ENCODE data around the gene CDC26.
A peak's percentile ranks its signal among the peaks of the same experiment; 100 is the strongest.
"Not testable (repeated sequence)": the region's sequence is repeated elsewhere in the genome, so short reads cannot be mapped to it uniquely, and the experiment has no call there.

CDC26 gene

GRCh38 chr9:113237026-113237425 lies 38.3 kb downstream of the CDC26 start:
- DNase-seq = no peak

- DNase-seq = not testable (repeated sequence)
Observed at GRCh38 chr9:113235701-113236255, 39.6 kb downstream of the CDC26 start.

DNA sequence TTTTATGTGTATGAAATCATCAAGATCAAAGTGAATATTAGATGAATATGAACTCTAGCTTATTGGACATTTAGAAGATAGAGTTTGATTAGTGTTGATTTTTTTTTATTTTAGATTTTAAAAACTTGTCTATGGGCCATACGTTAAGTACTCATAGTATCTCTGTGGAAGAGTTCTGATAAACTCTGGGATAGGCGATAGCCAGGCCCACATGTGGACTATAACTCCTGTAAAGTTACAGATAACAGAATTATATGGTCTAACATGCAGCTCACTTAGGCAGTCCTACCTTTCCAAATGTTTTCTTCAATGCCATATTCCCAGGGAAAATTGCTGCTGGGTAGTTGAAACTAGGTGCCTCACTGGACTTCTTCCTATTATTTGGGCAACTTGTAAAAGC lies 43.7 kb downstream of the CDC26 start:
- DNase-seq = no peak

DNA sequence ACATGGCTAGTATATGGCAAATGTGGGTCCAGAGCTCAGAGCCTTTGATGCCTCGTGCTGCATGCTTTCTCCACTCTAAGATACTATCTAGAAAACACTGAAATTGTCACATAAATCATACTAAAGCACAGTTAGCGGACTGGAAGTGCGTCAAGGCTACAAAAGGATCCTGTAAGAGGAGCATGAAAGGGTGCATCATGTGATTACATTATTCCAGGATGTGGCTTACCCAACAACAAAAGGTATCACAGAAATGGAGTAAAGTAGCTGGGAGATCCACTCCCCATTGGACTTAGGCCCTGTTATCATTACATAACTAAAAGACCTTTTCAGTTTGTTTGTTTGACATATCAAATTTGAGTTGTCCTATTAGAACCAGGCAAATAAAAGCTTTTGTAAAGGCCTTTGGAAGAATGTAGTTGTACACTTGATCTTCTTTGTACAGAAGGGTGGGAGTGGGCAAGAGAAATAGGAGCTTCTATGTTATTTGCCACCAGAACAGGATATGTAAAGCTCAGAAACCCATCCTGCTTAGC lies 47.2 kb downstream of the CDC26 start:
- no peak for DNase-seq

DNA sequence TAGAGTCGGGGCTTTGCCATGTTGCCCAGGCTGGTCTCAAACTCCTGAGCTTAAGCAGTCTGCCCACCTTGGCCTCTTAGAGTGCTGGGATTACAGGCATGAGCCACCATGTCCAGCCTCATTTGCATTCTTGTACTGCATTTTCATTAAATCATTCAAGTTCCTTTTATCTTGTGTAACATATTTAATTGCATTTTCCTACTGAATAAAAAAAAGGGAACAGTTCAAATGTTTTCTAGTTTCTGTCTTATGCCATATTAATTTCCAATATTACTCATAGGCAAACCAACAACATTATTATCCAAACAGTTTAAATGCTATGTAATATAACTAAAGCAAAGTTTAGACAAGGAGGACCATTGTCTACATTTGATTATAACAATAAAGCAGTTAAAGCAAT lies 47.9 kb downstream of the CDC26 start:
- no peak for DNase-seq

DNA sequence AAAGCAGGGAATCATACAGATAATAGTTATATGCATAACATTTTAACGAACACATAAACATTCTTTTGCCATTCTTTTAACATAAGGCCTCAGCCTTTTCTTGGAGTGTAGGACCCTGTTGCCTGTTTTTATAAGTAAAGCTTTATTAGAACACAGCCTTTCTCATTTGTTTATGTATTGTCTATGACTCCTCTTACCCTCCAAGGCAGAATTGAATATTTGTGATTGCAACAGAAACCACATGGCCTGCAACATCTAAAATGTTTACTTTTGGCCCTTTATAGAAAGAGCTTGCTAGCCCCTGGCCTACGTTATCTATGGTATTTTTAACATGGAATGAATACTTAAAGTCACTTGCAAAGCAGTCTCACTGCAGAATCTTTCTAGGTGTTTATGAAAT lies 51.4 kb downstream of the CDC26 start:
- no peak for DNase-seq

DNA sequence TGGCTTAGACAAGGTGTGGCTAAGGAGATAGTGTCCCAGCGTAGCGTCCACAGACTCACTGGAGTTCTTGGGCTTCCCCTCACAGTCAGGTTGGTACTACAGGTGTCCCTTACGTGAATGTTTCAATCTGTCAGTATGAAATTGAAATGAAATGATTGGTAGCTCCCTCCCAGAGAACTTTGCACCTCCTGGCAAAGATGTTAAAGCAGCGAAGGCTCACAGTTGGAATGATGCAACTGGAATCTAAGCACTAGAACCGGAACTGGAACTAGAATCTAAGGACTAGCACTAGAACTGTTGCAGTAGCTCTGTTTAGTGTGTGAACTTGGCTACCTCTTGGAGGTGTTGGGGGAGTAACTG lies 52.9 kb downstream of the CDC26 start:
- DNase-seq = no peak

- no peak for DNase-seq
Observed at GRCh38 chr9:113221800-113222481, 53.4 kb downstream of the CDC26 start.

GRCh38 chr9:113221003-113221799 lies 54.2 kb downstream of the CDC26 start, which contains the start of the genes FKBP15 and SLC31A1:
Gene FKBP15 (minus strand): TSS chr9:113221277. CDS start chr9:113221243, 34 bp downstream.
Gene SLC31A1 (plus strand): TSS chr9:113221544. CDS start chr9:113256149, 34,605 bp downstream.
- peak; percentile 97 for DNase-seq

- no peak for DNase-seq
Observed at GRCh38 chr9:113220467-113221002, 54.8 kb downstream of the CDC26 start.

DNA sequence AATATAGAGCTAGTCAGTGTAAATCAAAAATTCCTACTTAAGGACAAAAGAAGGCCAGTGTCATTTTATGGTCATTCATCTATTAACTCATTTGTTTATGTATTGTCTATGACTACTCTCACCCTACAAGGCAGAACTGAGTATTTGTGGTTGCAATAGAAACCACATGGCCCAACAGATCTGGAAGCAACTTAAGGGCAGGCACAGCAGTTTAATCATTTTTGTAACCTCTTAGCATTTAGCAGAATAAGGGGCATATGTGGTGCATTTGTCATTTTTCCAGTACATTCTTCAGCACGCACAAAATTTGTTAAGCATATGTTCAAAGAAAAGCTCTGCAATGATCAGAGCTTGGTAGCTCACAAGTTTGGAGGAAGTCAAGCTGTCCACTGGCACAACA lies 55.4 kb downstream of the CDC26 start:
- DNase-seq = no peak

DNA sequence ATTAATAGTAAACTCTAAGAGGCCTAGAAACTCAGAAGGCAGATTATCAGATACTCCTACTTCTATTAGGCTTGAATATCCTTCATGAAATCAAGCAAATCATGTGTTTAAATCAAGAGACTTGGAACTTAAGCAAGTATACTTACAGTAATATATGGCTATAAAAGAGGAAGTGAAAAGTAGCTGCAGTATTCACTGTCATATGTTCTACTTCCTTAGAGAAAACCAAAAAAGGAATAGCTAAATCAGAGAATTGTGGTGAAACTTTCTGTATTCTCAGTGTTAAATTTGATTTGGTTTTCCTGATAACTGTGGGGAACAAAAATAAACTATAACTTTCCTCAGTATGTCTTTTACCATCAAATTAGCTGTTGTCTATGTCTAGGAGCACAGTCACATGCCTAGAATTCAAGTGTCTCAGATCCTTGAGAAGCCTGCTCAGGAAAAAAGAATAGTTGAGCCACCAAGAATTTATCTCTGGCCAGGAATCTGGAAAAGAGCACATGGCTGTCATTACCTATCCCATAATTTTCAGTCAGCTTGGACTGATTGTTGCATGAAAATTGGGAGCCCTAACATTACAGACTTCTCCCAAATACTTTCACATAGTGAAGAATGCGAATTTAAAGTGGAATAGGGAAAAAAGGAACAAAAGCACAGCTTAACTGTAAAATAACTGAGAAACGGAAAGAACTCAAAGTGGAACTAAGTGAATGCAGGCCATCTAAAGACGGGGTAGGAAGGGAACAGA lies 56.0 kb downstream of the CDC26 start:
- no peak for DNase-seq

Data from NCI-H1092 treated with DMSO at 0.1 percent for 48 hours (cell line).